ENCODE data around the gene TUBB6.

Gene TUBB6

GRCh38 chr18:12340945-12341660 is 33.1 kb downstream of the TUBB6 start:
- no peak for DNase-seq

- DNase-seq = no peak
These were observed 34.6 kb downstream of the TUBB6 start for GRCh38 chr18:12342661-12343060.

- DNase-seq = no peak
These were observed 37.6 kb downstream of the TUBB6 start for GRCh38 chr18:12345491-12346239.

GRCh38 chr18:12346240-12346565 is 38.2 kb downstream of the TUBB6 start:
- DNase-seq = no peak

- DNase-seq = no peak
These were observed 39.9 kb downstream of the TUBB6 start for GRCh38 chr18:12347895-12348294.

GRCh38 chr18:12352188-12352587 is 44.1 kb downstream of the TUBB6 start:
- DNase-seq = no peak

- no peak for DNase-seq
These were observed 51.5 kb downstream of the TUBB6 start for GRCh38 chr18:12359515-12359927.

GRCh38 chr18:12361770-12362378 is 53.8 kb downstream of the TUBB6 start:
- DNase-seq = no peak

GRCh38 chr18:12362473-12363174 is 54.6 kb downstream of the TUBB6 start:
- no peak for DNase-seq

- no peak for DNase-seq
These were observed 58.3 kb downstream of the TUBB6 start for GRCh38 chr18:12366379-12366778.

- DNase-seq = no peak
These were observed 58.7 kb downstream of the TUBB6 start for GRCh38 chr18:12366784-12367183.

GRCh38 chr18:12369211-12369610 is 61.2 kb downstream of the TUBB6 start:
- DNase-seq = no peak

- DNase-seq = no peak
These were observed 63.5 kb downstream of the TUBB6 start for GRCh38 chr18:12371590-12371989.

- no peak for DNase-seq
These were observed 64.4 kb downstream of the TUBB6 start for GRCh38 chr18:12372406-12372805.

- no peak for DNase-seq
These were observed 65.2 kb downstream of the TUBB6 start for GRCh38 chr18:12373116-12373770.

GRCh38 chr18:12373771-12374116 is 65.7 kb downstream of the TUBB6 start:
- no peak for DNase-seq

GRCh38 chr18:12374401-12374800 is 66.4 kb downstream of the TUBB6 start:
- DNase-seq = no peak
